ENCODE results near the gene PAK4. TPM values are rescaled to one million over a fixed set of nuclear protein-coding genes. Genes with fewer than 3 reads are reported as not detected.
A peak's percentile ranks its signal among the peaks of the same experiment; 100 is the strongest.
"Not testable (repeated sequence)": the region's sequence is repeated elsewhere in the genome, so short reads cannot be mapped to it uniquely, and the experiment has no call there.

PAK4 gene
- total RNA-seq, 3 donors from 2014 or later (not counting 1 experiment from before 2014, with no cell fraction given), result 6.7 to 13.4 (median 11.8) TPM

DNA sequence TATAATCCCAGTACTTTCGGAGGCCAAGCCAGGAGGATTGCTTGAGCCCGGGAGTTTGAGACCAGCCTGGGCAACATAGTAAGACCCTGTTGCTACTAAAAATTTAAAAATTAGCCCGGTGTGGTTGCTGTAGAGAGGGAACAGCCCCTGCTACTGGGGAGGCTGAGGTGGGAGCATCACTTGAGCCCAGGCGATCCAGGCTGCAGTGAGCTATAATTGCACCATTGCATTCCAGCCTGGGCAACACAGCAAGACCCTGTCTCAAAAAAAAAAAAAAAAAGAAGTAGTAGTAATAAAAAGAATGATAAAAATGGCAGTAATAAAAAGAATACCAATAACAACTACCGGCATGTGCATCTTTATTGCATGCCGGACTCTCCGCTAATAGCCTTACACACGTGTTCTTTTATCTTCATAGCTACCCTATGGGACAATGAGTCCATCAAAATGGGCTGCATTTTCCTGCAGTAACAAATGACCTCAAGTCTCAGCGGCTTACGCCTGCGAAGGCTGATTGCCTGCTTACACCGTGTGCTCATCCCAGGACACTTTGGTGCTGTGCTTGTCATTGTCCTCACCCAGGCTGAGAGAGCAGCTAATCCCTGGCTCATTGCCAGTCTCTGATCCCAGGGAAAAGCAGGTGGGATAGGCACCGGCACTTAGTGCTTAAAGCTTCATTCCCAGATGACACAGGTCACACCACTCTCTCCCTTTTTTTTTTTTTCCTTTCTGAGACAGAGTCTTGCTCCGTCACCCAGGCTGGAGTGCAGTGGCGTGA lies 92.8 kb downstream of the PAK4 start:
- Mint-ChIP-seq H3K36me3 (no peaks in the 10 kb centered on the region), H3K4me1 (peaks cover 0 to 4% of the 10 kb centered on the region in 2 donors), H3K9me3 (no peaks in the 10 kb centered on the region), H3K27ac (no peak overlapping the region), H3K27me3 (ENCODE audit: low read depth in 2 of 2) (peaks cover 8 to 24% of the 10 kb centered on the region in 2 donors), H3K4me3 (no peak overlapping the region)
- WGBS (ENCODE audit: insufficient coverage), result 92% methylated on average over 15 of the region's 15 CpGs
- H3K36me3 ChIP-seq (ENCODE audit: control insufficient read depth, insufficient read depth, low read length), result no peaks in the 10 kb centered on the region
- no peaks in the 10 kb centered on the region for H3K9me3 ChIP-seq (ENCODE audit: control insufficient read depth, insufficient read depth, low read length)
- TF ChIP-seq, protein P1, sequence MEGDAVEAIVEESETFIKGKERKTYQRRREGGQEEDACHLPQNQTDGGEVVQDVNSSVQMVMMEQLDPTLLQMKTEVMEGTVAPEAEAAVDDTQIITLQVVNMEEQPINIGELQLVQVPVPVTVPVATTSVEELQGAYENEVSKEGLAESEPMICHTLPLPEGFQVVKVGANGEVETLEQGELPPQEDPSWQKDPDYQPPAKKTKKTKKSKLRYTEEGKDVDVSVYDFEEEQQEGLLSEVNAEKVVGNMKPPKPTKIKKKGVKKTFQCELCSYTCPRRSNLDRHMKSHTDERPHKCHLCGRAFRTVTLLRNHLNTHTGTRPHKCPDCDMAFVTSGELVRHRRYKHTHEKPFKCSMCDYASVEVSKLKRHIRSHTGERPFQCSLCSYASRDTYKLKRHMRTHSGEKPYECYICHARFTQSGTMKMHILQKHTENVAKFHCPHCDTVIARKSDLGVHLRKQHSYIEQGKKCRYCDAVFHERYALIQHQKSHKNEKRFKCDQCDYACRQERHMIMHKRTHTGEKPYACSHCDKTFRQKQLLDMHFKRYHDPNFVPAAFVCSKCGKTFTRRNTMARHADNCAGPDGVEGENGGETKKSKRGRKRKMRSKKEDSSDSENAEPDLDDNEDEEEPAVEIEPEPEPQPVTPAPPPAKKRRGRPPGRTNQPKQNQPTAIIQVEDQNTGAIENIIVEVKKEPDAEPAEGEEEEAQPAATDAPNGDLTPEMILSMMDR (IDR thresholded peaks at IDR 0.05), result no peak
- ATAC-seq, result no peak
- H3K4me3 ChIP-seq (ENCODE audit: low read length), result no peak overlapping the region
- no peak overlapping the region for H3K27ac ChIP-seq (ENCODE audit: low read length)
- no peaks in the 10 kb centered on the region for H3K4me1 ChIP-seq (ENCODE audit: control insufficient read depth, insufficient read depth, low read length)
- no peaks in the 10 kb centered on the region for H3K27me3 ChIP-seq (ENCODE audit: control insufficient read depth, insufficient read depth, low read length)
- DNase-seq, result no peak
- intact Hi-C loops (cut with micrococcal nuclease), result no loop called here

DNA sequence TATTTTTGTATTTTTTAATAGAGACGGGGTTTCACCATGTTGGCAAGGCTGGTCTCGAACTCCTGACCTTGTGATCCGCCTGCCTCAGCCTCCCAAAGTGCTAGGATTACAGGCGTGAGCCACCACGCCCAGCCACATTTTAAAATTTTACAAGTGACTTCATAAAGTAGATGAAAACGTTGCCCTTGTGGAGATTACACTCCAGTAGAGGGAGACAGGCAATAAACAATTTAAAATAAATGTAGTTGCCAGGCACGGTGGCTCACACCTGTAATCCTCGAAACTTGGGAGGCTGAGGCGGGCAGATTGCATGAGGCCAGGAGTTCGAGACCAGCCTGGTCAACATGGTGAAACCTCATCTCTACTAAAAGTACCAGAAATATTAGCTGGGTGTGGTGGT lies 93.5 kb downstream of the PAK4 start:
- H3K36me3 Mint-ChIP-seq; H3K4me3 Mint-ChIP-seq; H3K27me3 ChIP-seq (ENCODE audit: control insufficient read depth, insufficient read depth, low read length); ATAC-seq; H3K4me1 ChIP-seq (ENCODE audit: control insufficient read depth, insufficient read depth, low read length); H3K27ac ChIP-seq (ENCODE audit: low read length); H3K9me3 Mint-ChIP-seq; intact Hi-C loops (cut with micrococcal nuclease); H3K36me3 ChIP-seq (ENCODE audit: control insufficient read depth, insufficient read depth, low read length); H3K9me3 ChIP-seq (ENCODE audit: control insufficient read depth, insufficient read depth, low read length); H3K4me3 ChIP-seq (ENCODE audit: low read length); H3K4me1 Mint-ChIP-seq; H3K27ac Mint-ChIP-seq: not testable (repeated sequence)
- H3K27me3 Mint-ChIP-seq (ENCODE audit: low read depth in 2 of 2), result peaks cover 8 to 24% of the 10 kb centered on the region in 2 donors
- 60% methylated on average over 10 of the region's 10 CpGs for WGBS (ENCODE audit: insufficient coverage)
- DNase-seq, result peak in 1 of 2 donors; percentile 23

DNA sequence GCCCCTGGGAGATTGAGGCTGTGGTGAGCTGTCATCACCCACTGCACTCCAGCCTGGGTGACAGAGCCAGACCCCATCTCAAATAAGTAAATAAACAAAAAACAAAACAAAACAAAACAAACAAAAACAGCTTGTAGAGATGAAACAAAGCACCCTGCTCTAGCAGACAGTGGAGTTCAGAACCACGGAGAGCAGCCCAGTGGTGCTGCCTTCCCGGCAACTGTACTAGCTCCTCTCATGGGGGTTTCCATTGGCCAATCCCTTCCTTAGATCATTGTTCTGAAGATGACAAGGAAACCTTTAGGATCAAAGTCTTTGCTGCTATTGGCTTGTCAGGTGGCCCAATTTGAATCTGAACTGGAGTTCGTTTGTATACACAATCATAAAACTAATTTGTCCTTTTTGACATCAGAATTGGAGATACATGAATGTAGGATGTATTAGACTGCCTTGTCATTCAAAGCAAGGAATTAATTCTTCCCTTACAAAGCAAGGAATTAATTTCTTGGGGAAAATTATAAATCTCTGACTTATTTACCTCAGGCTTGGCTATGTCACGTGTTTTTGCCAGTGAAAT lies 98.2 kb downstream of the PAK4 start:
- DNase-seq, result peak in 1 of 2 donors; percentile 32
- H3K4me3 Mint-ChIP-seq, result no peak overlapping the region
- H3K4me3 ChIP-seq (ENCODE audit: low read length), result no peak overlapping the region
- H3K4me1 Mint-ChIP-seq, result peaks cover 0 to 11% of the 10 kb centered on the region in 2 donors
- TF ChIP-seq, protein P1 (IDR thresholded peaks at IDR 0.05), result no peak
- peak in 2 of 3 donors; percentile 50 to 52 for ATAC-seq
- peaks cover 0 to 26% of the 10 kb centered on the region in 2 donors for H3K27me3 Mint-ChIP-seq (ENCODE audit: low read depth in 2 of 2)
- H3K36me3 ChIP-seq (ENCODE audit: control insufficient read depth, insufficient read depth, low read length), result no peaks in the 10 kb centered on the region
- H3K4me1 ChIP-seq (ENCODE audit: control insufficient read depth, insufficient read depth, low read length), result no peaks in the 10 kb centered on the region
- H3K36me3 Mint-ChIP-seq, result no peaks in the 10 kb centered on the region
- no peak overlapping the region for H3K27ac Mint-ChIP-seq
- no peak overlapping the region for H3K27ac ChIP-seq (ENCODE audit: low read length)
- intact Hi-C loops (cut with micrococcal nuclease), result no loop called here
- H3K9me3 ChIP-seq (ENCODE audit: control insufficient read depth, insufficient read depth, low read length), result no peaks in the 10 kb centered on the region
- H3K9me3 Mint-ChIP-seq, result no peaks in the 10 kb centered on the region
- H3K27me3 ChIP-seq (ENCODE audit: control insufficient read depth, insufficient read depth, low read length), result peaks cover 6% of the 10 kb centered on the region
- WGBS (ENCODE audit: insufficient coverage), result 10% methylated on average over 2 of the region's 4 CpGs

DNA sequence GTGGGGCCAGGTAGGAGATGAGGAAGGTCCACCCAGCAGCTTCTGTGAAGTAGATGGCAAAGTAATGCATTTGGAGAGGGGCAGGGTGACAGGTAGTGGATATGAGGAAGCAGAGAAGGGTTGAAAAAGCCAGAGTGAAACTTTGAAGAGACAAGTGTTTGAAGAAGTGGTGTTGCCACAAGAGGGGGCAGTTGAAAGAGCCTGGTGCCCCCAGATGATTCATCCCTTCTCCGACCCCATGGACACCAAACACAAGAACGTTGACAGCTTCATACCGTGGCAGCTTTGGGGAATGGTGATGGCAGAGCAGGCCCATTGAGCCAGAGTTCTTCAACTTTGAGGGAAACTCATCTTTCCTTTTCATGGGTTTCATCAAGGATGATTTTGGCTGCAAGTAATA lies 99.3 kb downstream of the PAK4 start:
- peaks cover 6% of the 10 kb centered on the region for H3K27me3 ChIP-seq (ENCODE audit: control insufficient read depth, insufficient read depth, low read length)
- no peaks in the 10 kb centered on the region for H3K9me3 ChIP-seq (ENCODE audit: control insufficient read depth, insufficient read depth, low read length)
- Mint-ChIP-seq H3K27me3 (ENCODE audit: low read depth in 2 of 2) (peaks cover 0 to 23% of the 10 kb centered on the region in 2 donors), H3K36me3 (no peaks in the 10 kb centered on the region), H3K4me1 (peaks cover 0 to 11% of the 10 kb centered on the region in 2 donors), H3K27ac (no peak overlapping the region), H3K4me3 (no peak overlapping the region), H3K9me3 (no peaks in the 10 kb centered on the region)
- ATAC-seq (no peak), DNase-seq (peak in 1 of 2 donors; percentile 23)
- WGBS (ENCODE audit: insufficient coverage), result 28% methylated on average over 3 of the region's 3 CpGs
- TF ChIP-seq, protein P1 (IDR thresholded peaks at IDR 0.05), result no peak
- H3K36me3 ChIP-seq (ENCODE audit: control insufficient read depth, insufficient read depth, low read length), result no peaks in the 10 kb centered on the region
- intact Hi-C loops (cut with micrococcal nuclease), result no loop called here
- no peak overlapping the region for H3K27ac ChIP-seq (ENCODE audit: low read length)
- no peaks in the 10 kb centered on the region for H3K4me1 ChIP-seq (ENCODE audit: control insufficient read depth, insufficient read depth, low read length)
- no peak overlapping the region for H3K4me3 ChIP-seq (ENCODE audit: low read length)

Other genes with a start within 250 kb of the PAK4 start
- gene RINL, start 247.5 kb upstream of the PAK4 start, total RNA-seq, result 10 to 100 TPM; 59.7 to 65.6 (median 59.7) TPM
- gene SIRT2, start 226.2 kb upstream of the PAK4 start, total RNA-seq, result 100 to 1,000 TPM; 171 to 283 (median 208) TPM
- 100 to 1,000 TPM in 2 of 3 donors, 10 to 100 TPM in 1; 78.0 to 125 (median 118) TPM for gene NFKBIB, start 225.8 kb upstream of the PAK4 start, total RNA-seq
- 1 to 10 TPM; 1.3 to 3.7 (median 2.3) TPM for gene CCER2, start 213.6 kb upstream of the PAK4 start, total RNA-seq
- 10 to 100 TPM; 25.4 to 53.0 (median 38.9) TPM for gene SARS2, start 195.0 kb upstream of the PAK4 start, total RNA-seq
- gene MRPS12, start 194.8 kb upstream of the PAK4 start, total RNA-seq, result 10 to 100 TPM; 25.3 to 27.8 (median 26.7) TPM
- gene FBXO17, start 150.0 kb upstream of the PAK4 start, total RNA-seq, result not detected
- gene FBXO27, start 93.2 kb upstream of the PAK4 start, total RNA-seq, result under 1 TPM in 2 of 3 donors, not detected in 1; 0.23 to 0.38 TPM
- not detected for gene ACP7, start 41.4 kb upstream of the PAK4 start, total RNA-seq
- not detected for gene NCCRP1, start 71.2 kb downstream of the PAK4 start, total RNA-seq
- not detected for gene SYCN, start 78.5 kb downstream of the PAK4 start, total RNA-seq
- gene IFNL3, start 119.2 kb downstream of the PAK4 start, total RNA-seq, result not detected
- not detected for gene IFNL4, start 123.1 kb downstream of the PAK4 start, total RNA-seq
- gene IFNL2, start 142.6 kb downstream of the PAK4 start, total RNA-seq, result not detected
- 1 to 10 TPM in 1 of 3 donors, under 1 TPM in 1, not detected in 1; 0.33 to 1.4 TPM for gene IFNL1, start 170.6 kb downstream of the PAK4 start, total RNA-seq
- gene LRFN1, start 195.1 kb downstream of the PAK4 start, total RNA-seq, result 10 to 100 TPM in 1 of 3 donors, 1 to 10 TPM in 2; 5.9 to 12.5 (median 6.9) TPM
- gene GMFG, start 210.3 kb downstream of the PAK4 start, total RNA-seq, result 100 to 1,000 TPM; 315 to 331 (median 329) TPM
- gene SAMD4B, start 216.6 kb downstream of the PAK4 start, total RNA-seq, result 10 to 100 TPM; 67.8 to 80.8 (median 78.9) TPM